GM23338 (cell line): ENCODE results near the gene RPL10A. TPM values are rescaled to one million over a fixed set of nuclear protein-coding genes. Genes with fewer than 3 reads are reported as not detected.

Experiments used
- ATAC-seq: fragments of 200-7000 bp; cut with Tn5 transposase; 3 replicates; pipeline ENCODE4 v1.9.1; 2020
- DNase-seq: peaks from one replicate; pipeline ENCODE4 v3.0.0-alpha.2; 2015; ENCODE audit warnings: low spot score
- H2AFZ ChIP-seq: fragments of 200-600 bp; sonication (generic); 2 replicates; pipeline ENCODE4 v1.8.0; 2016; ENCODE audit warnings: antibody characterized with exemption, mild to moderate bottlenecking, moderate library complexity
- H3F3A ChIP-seq: fragments of 200-600 bp; sonication (generic); replicated peaks from 2 replicates; pipeline ENCODE4 v1.8.0; 2017; ENCODE audit warnings: antibody characterized with exemption, mixed run types, low read depth
- H3K27ac ChIP-seq: fragments of 200-600 bp; sonication (generic); 2 replicates; pipeline ENCODE4 v1.6.1; 2016; ENCODE audit warnings: low read depth
- H3K27me3 ChIP-seq: fragments of 200-600 bp; sonication (generic); 2 replicates; pipeline ENCODE4 v1.8.0; 2016; ENCODE audit warnings: mild to moderate bottlenecking, mixed run types, moderate library complexity; ENCODE audit not compliant: insufficient read depth
- H3K36me3 ChIP-seq: fragments of 200-600 bp; sonication (generic); 2 replicates; pipeline ENCODE4 v1.8.0; 2016; ENCODE audit warnings: mild to moderate bottlenecking; ENCODE audit not compliant: insufficient read depth
- H3K4me1 ChIP-seq: fragments of 200-600 bp; sonication (generic); 2 replicates; pipeline ENCODE4 v1.8.0; 2016; ENCODE audit warnings: mild to moderate bottlenecking, moderate library complexity; ENCODE audit not compliant: insufficient read depth
- H3K4me2 ChIP-seq: fragments of 200-600 bp; sonication (generic); 2 replicates; pipeline ENCODE4 v1.7.1; 2017; ENCODE audit warnings: mixed run types
- H3K4me3 ChIP-seq: fragments of 200-600 bp; sonication (generic); 2 replicates; pipeline ENCODE4 v1.6.1; 2016; ENCODE audit warnings: mixed run types
- H3K79me2 ChIP-seq: fragments of 200-600 bp; sonication (generic); replicated peaks from 2 replicates; pipeline ENCODE4 v1.8.0; 2017; ENCODE audit warnings: mild to moderate bottlenecking; ENCODE audit not compliant: insufficient read depth
- H3K9me2 ChIP-seq: fragments of 200-600 bp; sonication (generic); 2 replicates; pipeline ENCODE4 v1.8.0; 2017; ENCODE audit not compliant: insufficient read depth
- H4K20me1 ChIP-seq: fragments of 200-600 bp; sonication (generic); replicated peaks from 2 replicates; pipeline ENCODE4 v1.8.0; 2017; ENCODE audit warnings: mild to moderate bottlenecking; ENCODE audit not compliant: insufficient read depth
- H3K27ac Mint-ChIP-seq: 2 replicates; pipeline ENCODE4 v1.8.0; 2020; ENCODE audit warnings: inconsistent platforms, mild to moderate bottlenecking, moderate library complexity, mixed read lengths
- H3K27me3 Mint-ChIP-seq: 3 replicates; pipeline ENCODE4 v1.8.0; 2022; ENCODE audit warnings: low read depth, mild to moderate bottlenecking, moderate library complexity, mixed read lengths, inconsistent platforms; ENCODE audit not compliant: insufficient read depth, poor library complexity
- H3K36me3 Mint-ChIP-seq: 3 replicates; pipeline ENCODE4 v1.8.0; 2021; ENCODE audit warnings: low read depth, mild to moderate bottlenecking, inconsistent platforms, moderate library complexity, mixed read lengths
- H3K4me1 Mint-ChIP-seq: 3 replicates; pipeline ENCODE4 v1.8.0; 2020; ENCODE audit warnings: mild to moderate bottlenecking, inconsistent platforms, mixed read lengths
- H3K4me3 Mint-ChIP-seq: 3 replicates; pipeline ENCODE4 v1.8.0; 2021; ENCODE audit warnings: moderate library complexity, mild to moderate bottlenecking, inconsistent platforms, mixed read lengths
- H3K9me3 Mint-ChIP-seq: 3 replicates; pipeline ENCODE4 v1.8.0; 2020; ENCODE audit warnings: moderate library complexity, mild to moderate bottlenecking, inconsistent platforms, mixed read lengths
- EZH2 ChIP-seq: fragments of 200-600 bp; sonication (generic); IDR thresholded peaks from one replicate; pipeline ENCODE4 v1.8.0; 2017; ENCODE audit warnings: antibody characterized with exemption, mild to moderate bottlenecking, low read depth; ENCODE audit not compliant: unreplicated experiment
- EZH2phosphoT487 ChIP-seq: fragments of 200-600 bp; sonication (generic); IDR thresholded peaks from one replicate; pipeline ENCODE4 v1.8.1; 2018; ENCODE audit warnings: antibody characterized with exemption; ENCODE audit not compliant: unreplicated experiment
- JUNB ChIP-seq: IDR thresholded peaks from one replicate; pipeline ENCODE4 v1.6.1; 2016; ENCODE audit warnings: antibody characterized with exemption; ENCODE audit not compliant: unreplicated experiment
- POLR2AphosphoS5 ChIP-seq: IDR thresholded peaks from 2 replicates; pipeline ENCODE4 v1.6.1; 2016; ENCODE audit warnings: antibody characterized with exemption, low read depth
- ZNF331 ChIP-seq: fragments of 250-450 bp; sonication (Bioruptor Pico); IDR thresholded peaks from 2 replicates; pipeline ENCODE4 v1.5.0; 2020; ENCODE audit warnings: low read depth, mild to moderate bottlenecking, moderate library complexity
- polyA plus RNA-seq: library from polyadenylated mRNA; unstranded; fragments of >200 nt; fragmentation: Nextera tagmentation; extraction: Ambion mirVana; gene quantifications from 2 replicates; pipeline ENCODE4 v1.2.1, GENCODE V29; 2016
- total RNA-seq: library from RNA; depleted of rRNA; stranded (reverse); fragments of >200 nt; shearing (Covaris generic); gene quantifications from 2 replicates; pipeline ENCODE4 v1.2.3, GENCODE V29; 2014
- TF ChIP-seq, protein P1 (sequence below): IDR thresholded peaks from one replicate; pipeline ENCODE4 v1.6.1; 2018; ENCODE audit warnings: antibody characterized with exemption; ENCODE audit not compliant: unreplicated experiment
- TF ChIP-seq, protein P2 (sequence below), 2 experiments: fragments of 200-600 bp in 1 of 2; sonication (generic) in 1 of 2; conservative IDR thresholded peaks; 2 replicates each; pipeline versions ENCODE4 v1.5.1 to v1.6.1; 2016 to 2017; ENCODE audit warnings: antibody characterized with exemption in 2 of 2, low read depth in 2 of 2, mild to moderate bottlenecking in 2 of 2, moderate library complexity in 1 of 2
- TF ChIP-seq, protein P3 (sequence below): IDR thresholded peaks from 2 replicates; pipeline ENCODE4 v1.6.1; 2016; ENCODE audit warnings: antibody characterized with exemption
- TF ChIP-seq, protein P4 (sequence below): fragments of 250-450 bp; sonication (Bioruptor Pico); IDR thresholded peaks from 2 replicates; pipeline ENCODE4 v1.5.0; 2020; ENCODE audit warnings: mild to moderate bottlenecking, moderate library complexity

RPL10A gene
- total and polyA plus RNA-seq, 2 experiments from 2014 or later: 730 to 1,297 TPM

DNA sequence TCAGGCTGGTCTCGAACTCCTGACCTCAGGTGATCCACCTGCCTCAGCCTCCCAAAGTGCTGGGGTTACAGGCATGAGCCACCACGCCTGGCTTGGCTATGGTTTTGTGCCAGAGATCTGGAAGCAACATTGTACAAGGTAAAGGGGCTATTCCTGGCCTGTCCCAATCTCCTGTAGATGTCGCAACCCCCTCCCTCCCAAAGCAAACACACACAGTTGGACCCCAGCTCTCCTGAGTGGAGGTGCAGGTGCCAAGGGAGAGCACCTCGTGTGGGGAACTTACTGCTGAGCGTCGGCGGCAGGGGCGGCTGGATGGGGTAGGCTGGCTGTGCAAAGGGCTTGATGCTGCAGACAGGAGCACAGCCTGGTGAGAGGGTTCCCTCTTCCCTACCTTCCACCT lies 8.8 kb downstream of the RPL10A start (continued):
- TF ChIP-seq, protein P1, sequence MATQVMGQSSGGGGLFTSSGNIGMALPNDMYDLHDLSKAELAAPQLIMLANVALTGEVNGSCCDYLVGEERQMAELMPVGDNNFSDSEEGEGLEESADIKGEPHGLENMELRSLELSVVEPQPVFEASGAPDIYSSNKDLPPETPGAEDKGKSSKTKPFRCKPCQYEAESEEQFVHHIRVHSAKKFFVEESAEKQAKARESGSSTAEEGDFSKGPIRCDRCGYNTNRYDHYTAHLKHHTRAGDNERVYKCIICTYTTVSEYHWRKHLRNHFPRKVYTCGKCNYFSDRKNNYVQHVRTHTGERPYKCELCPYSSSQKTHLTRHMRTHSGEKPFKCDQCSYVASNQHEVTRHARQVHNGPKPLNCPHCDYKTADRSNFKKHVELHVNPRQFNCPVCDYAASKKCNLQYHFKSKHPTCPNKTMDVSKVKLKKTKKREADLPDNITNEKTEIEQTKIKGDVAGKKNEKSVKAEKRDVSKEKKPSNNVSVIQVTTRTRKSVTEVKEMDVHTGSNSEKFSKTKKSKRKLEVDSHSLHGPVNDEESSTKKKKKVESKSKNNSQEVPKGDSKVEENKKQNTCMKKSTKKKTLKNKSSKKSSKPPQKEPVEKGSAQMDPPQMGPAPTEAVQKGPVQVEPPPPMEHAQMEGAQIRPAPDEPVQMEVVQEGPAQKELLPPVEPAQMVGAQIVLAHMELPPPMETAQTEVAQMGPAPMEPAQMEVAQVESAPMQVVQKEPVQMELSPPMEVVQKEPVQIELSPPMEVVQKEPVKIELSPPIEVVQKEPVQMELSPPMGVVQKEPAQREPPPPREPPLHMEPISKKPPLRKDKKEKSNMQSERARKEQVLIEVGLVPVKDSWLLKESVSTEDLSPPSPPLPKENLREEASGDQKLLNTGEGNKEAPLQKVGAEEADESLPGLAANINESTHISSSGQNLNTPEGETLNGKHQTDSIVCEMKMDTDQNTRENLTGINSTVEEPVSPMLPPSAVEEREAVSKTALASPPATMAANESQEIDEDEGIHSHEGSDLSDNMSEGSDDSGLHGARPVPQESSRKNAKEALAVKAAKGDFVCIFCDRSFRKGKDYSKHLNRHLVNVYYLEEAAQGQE: no peak
- TF ChIP-seq, protein P2, sequence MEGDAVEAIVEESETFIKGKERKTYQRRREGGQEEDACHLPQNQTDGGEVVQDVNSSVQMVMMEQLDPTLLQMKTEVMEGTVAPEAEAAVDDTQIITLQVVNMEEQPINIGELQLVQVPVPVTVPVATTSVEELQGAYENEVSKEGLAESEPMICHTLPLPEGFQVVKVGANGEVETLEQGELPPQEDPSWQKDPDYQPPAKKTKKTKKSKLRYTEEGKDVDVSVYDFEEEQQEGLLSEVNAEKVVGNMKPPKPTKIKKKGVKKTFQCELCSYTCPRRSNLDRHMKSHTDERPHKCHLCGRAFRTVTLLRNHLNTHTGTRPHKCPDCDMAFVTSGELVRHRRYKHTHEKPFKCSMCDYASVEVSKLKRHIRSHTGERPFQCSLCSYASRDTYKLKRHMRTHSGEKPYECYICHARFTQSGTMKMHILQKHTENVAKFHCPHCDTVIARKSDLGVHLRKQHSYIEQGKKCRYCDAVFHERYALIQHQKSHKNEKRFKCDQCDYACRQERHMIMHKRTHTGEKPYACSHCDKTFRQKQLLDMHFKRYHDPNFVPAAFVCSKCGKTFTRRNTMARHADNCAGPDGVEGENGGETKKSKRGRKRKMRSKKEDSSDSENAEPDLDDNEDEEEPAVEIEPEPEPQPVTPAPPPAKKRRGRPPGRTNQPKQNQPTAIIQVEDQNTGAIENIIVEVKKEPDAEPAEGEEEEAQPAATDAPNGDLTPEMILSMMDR (conservative IDR thresholded peaks at IDR 0.05; ENCODE audit: low read depth in 2 of 2): no peak
- TF ChIP-seq EZH2 (no peak), EZH2phosphoT487 (no peak)
- TF ChIP-seq, protein P3, sequence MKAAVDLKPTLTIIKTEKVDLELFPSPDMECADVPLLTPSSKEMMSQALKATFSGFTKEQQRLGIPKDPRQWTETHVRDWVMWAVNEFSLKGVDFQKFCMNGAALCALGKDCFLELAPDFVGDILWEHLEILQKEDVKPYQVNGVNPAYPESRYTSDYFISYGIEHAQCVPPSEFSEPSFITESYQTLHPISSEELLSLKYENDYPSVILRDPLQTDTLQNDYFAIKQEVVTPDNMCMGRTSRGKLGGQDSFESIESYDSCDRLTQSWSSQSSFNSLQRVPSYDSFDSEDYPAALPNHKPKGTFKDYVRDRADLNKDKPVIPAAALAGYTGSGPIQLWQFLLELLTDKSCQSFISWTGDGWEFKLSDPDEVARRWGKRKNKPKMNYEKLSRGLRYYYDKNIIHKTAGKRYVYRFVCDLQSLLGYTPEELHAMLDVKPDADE: no peak

DNA sequence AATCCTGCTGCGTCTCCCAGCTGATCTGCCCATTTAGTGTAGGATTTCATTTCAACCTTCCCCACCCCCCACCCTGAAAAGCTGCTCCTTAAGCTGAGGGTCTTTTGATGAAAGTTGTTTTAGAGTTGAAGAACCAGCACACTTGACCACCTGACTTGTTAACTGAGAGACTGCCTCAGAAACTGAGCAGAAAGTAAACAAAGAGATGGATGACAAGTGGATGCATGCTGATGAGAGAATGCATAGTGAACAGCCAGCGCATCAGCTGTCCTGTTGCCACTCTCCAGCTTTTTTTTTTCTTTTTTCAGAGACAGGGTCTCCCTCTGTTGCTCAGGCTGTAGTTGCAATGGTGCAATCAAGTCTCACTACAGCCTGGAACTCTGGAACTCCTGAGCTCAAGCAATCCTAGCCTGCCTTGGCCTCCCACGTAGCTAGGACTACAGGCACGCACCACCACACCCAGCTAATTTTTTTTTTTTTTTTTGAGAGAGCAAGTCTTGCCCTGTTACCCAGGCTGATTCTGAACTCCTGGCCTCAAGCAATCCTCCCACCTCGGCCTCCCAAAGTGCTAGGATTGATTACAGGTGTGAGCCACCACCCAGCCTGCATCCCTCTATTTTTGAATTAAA lies 9.5 kb downstream of the RPL10A start:
- H4K20me1 ChIP-seq: peaks cover 6% of the 10 kb centered on the region; the same call in 1 of the 2 replicates
- H3K4me2 ChIP-seq: no peak overlapping the region
- Mint-ChIP-seq H3K4me3 (no peak overlapping the region), H3K9me3 (no peaks in the 10 kb centered on the region; the same call in 1 of the 3 replicates), H3K27ac (no peak overlapping the region; the same call in 1 of the 2 replicates), H3K27me3 (peaks cover 33% of the 10 kb centered on the region), H3K36me3 (peaks cover 43% of the 10 kb centered on the region), H3K4me1 (peaks cover 16% of the 10 kb centered on the region)
- H3K27ac ChIP-seq: no peak overlapping the region
- ATAC-seq (no peak), DNase-seq (no peak)
- H3K4me1 ChIP-seq: no peaks in the 10 kb centered on the region
- H3F3A ChIP-seq: peaks cover 19% of the 10 kb centered on the region
- no peaks in the 10 kb centered on the region for H3K79me2 ChIP-seq
- no peaks in the 10 kb centered on the region for H3K27me3 ChIP-seq
- H2AFZ ChIP-seq: no peak overlapping the region
- no peaks in the 10 kb centered on the region for H3K9me2 ChIP-seq
- H3K4me3 ChIP-seq: no peak overlapping the region
- 0 out of 2 replicates have a peak, but pooled peaks cover 8% of the 10 kb centered on the region for H3K36me3 ChIP-seq
- TF ChIP-seq, protein P4, sequence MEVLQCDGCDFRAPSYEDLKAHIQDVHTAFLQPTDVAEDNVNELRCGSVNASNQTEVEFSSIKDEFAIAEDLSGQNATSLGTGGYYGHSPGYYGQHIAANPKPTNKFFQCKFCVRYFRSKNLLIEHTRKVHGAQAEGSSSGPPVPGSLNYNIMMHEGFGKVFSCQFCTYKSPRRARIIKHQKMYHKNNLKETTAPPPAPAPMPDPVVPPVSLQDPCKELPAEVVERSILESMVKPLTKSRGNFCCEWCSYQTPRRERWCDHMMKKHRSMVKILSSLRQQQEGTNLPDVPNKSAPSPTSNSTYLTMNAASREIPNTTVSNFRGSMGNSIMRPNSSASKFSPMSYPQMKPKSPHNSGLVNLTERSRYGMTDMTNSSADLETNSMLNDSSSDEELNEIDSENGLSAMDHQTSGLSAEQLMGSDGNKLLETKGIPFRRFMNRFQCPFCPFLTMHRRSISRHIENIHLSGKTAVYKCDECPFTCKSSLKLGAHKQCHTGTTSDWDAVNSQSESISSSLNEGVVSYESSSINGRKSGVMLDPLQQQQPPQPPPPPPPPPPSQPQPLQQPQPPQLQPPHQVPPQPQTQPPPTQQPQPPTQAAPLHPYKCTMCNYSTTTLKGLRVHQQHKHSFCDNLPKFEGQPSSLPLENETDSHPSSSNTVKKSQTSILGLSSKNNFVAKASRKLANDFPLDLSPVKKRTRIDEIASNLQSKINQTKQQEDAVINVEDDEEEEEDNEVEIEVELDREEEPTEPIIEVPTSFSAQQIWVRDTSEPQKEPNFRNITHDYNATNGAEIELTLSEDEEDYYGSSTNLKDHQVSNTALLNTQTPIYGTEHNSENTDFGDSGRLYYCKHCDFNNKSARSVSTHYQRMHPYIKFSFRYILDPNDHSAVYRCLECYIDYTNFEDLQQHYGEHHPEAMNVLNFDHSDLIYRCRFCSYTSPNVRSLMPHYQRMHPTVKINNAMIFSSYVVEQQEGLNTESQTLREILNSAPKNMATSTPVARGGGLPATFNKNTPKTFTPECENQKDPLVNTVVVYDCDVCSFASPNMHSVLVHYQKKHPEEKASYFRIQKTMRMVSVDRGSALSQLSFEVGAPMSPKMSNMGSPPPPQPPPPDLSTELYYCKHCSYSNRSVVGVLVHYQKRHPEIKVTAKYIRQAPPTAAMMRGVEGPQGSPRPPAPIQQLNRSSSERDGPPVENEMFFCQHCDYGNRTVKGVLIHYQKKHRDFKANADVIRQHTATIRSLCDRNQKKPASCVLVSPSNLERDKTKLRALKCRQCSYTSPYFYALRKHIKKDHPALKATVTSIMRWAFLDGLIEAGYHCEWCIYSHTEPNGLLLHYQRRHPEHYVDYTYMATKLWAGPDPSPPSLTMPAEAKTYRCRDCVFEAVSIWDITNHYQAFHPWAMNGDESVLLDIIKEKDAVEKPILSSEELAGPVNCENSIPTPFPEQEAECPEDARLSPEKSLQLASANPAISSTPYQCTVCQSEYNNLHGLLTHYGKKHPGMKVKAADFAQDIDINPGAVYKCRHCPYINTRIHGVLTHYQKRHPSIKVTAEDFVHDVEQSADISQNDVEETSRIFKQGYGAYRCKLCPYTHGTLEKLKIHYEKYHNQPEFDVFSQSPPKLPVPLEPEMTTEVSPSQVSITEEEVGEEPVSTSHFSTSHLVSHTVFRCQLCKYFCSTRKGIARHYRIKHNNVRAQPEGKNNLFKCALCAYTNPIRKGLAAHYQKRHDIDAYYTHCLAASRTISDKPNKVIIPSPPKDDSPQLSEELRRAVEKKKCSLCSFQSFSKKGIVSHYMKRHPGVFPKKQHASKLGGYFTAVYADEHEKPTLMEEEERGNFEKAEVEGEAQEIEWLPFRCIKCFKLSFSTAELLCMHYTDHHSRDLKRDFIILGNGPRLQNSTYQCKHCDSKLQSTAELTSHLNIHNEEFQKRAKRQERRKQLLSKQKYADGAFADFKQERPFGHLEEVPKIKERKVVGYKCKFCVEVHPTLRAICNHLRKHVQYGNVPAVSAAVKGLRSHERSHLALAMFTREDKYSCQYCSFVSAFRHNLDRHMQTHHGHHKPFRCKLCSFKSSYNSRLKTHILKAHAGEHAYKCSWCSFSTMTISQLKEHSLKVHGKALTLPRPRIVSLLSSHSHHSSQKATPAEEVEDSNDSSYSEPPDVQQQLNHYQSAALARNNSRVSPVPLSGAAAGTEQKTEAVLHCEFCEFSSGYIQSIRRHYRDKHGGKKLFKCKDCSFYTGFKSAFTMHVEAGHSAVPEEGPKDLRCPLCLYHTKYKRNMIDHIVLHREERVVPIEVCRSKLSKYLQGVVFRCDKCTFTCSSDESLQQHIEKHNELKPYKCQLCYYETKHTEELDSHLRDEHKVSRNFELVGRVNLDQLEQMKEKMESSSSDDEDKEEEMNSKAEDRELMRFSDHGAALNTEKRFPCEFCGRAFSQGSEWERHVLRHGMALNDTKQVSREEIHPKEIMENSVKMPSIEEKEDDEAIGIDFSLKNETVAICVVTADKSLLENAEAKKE (CRISPR knock-in tag): no peak
- TF ChIP-seq JUNB (no peak), POLR2AphosphoS5 (no peak), ZNF331 (no peak)
- TF ChIP-seq, protein P2 (conservative IDR thresholded peaks at IDR 0.05; ENCODE audit: low read depth in 2 of 2): no peak
